Lower leg skin (tissue), 3 donors: ENCODE results near the gene TBX20.
"Not testable (repeated sequence)": the region's sequence is repeated elsewhere in the genome, so short reads cannot be mapped to it uniquely, and the experiment has no call there.

ENCODE experiments used
- POLR2A ChIP-seq, 2 donors: fragments of 450-650 bp; IDR thresholded peaks; one replicate each; pipeline ENCODE4 v1.6.1; 2016 to 2017; ENCODE audit warnings: antibody characterized with exemption in 2 of 2, mild to moderate bottlenecking in 1 of 2, moderate library complexity in 1 of 2
- TF ChIP-seq, protein P1 (sequence below), 3 donors: fragments of 450-650 bp; IDR thresholded peaks; one replicate each; pipeline ENCODE4 v1.5.1; 2016; ENCODE audit warnings: antibody characterized with exemption in 3 of 3, mild to moderate bottlenecking in 3 of 3, moderate library complexity in 2 of 3

- TF ChIP-seq, protein P1, sequence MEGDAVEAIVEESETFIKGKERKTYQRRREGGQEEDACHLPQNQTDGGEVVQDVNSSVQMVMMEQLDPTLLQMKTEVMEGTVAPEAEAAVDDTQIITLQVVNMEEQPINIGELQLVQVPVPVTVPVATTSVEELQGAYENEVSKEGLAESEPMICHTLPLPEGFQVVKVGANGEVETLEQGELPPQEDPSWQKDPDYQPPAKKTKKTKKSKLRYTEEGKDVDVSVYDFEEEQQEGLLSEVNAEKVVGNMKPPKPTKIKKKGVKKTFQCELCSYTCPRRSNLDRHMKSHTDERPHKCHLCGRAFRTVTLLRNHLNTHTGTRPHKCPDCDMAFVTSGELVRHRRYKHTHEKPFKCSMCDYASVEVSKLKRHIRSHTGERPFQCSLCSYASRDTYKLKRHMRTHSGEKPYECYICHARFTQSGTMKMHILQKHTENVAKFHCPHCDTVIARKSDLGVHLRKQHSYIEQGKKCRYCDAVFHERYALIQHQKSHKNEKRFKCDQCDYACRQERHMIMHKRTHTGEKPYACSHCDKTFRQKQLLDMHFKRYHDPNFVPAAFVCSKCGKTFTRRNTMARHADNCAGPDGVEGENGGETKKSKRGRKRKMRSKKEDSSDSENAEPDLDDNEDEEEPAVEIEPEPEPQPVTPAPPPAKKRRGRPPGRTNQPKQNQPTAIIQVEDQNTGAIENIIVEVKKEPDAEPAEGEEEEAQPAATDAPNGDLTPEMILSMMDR (IDR thresholded peaks at IDR 0.05): not testable (repeated sequence)
- not testable (repeated sequence) for TF ChIP-seq POLR2A (IDR thresholded peaks at IDR 0.05)
These were observed 26.5 kb downstream of the TBX20 start for GRCh38 chr7:35227438-35227837.
